ENCODE measurements around the gene HMGN4.

DNA sequence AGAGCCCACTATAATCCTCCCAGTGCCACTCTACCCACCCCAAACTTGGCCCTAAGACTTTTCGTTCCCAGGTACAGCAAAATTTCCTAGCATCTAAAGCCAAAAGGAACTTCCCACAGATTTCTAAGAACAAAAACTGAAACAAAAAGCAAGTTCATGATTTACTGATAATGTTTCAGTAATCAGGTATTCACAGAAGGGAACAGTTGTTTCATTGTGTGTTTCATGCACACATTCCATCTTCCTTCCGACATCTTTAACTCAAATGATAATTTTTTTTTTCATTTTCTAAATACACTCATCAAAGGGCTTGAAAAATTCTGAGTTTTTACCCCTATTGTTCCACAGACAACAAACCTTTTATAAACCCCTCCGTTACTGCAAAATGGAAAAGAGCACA, 44.0 kb upstream of the HMGN4 start:
- TF ChIP-seq SUZ12 (IDR thresholded peaks at IDR 0.05), result no peak
- TF ChIP-seq NFRKB (IDR thresholded peaks at IDR 0.05), result no peak
- TF ChIP-seq SP1 (IDR thresholded peaks at IDR 0.05), result no peak
- TF ChIP-seq ELF4 (IDR thresholded peaks at IDR 0.05), result no peak
- TF ChIP-seq BHLHE40 (IDR thresholded peaks at IDR 0.05; ENCODE audit: borderline replicate concordance), result no peak
